CD14-positive monocyte (primary cell): Measurements from ENCODE around the gene STXBP2. TPM values are rescaled to one million over a fixed set of nuclear protein-coding genes. Genes with fewer than 3 reads are reported as not detected.

Experiments used
- DNase-seq, 3 donors: peaks; one replicate each; pipeline ENCODE4 v3.0.0-alpha.2; 2011 to 2022
- H2AFZ ChIP-seq: 2 replicates; pipeline ENCODE4 v1.6.0; 2012; ENCODE audit warnings: mild to moderate bottlenecking, low read depth, low read length, inconsistent platforms; ENCODE audit not compliant: insufficient read depth, poor library complexity, severe bottlenecking
- H3K27ac ChIP-seq, 2 donors: 1 replicate in 1 of 2; 2 replicates in 1 of 2; pipeline ENCODE4 v1.5.1; 2012 to 2013; ENCODE audit warnings: low read length in 2 of 2, control low read depth in 1 of 2, inconsistent platforms in 1 of 2, low read depth in 1 of 2, mild to moderate bottlenecking in 1 of 2
- H3K27me3 ChIP-seq, 2 donors: one replicate each; pipeline versions ENCODE4 v1.6.0 to v1.6.1; 2011 to 2013; ENCODE audit warnings: low read length in 2 of 2; ENCODE audit not compliant: control insufficient read depth in 2 of 2, insufficient read depth in 2 of 2
- H3K36me3 ChIP-seq, 2 donors: replicated peaks in 1 of 2; 1 replicate in 1 of 2; 2 replicates in 1 of 2; pipeline versions ENCODE4 v1.5.1 to v1.6.1; 2012 to 2013; ENCODE audit warnings: low read length in 2 of 2, control low read depth in 1 of 2, inconsistent platforms in 1 of 2, mild to moderate bottlenecking in 1 of 2; ENCODE audit not compliant: insufficient read depth in 2 of 2, control insufficient read depth in 1 of 2
- H3K4me1 ChIP-seq, 2 donors: 1 replicate in 1 of 2; 2 replicates in 1 of 2; pipeline versions ENCODE4 v1.5.1 to v1.6.1; 2012 to 2013; ENCODE audit warnings: low read length in 2 of 2, control low read depth in 1 of 2, inconsistent platforms in 1 of 2, mild to moderate bottlenecking in 1 of 2, moderate library complexity in 1 of 2; ENCODE audit not compliant: insufficient read depth in 2 of 2, control insufficient read depth in 1 of 2
- H3K4me2 ChIP-seq: replicated peaks from 2 replicates; pipeline ENCODE3; 2012; ENCODE audit warnings: low read length, moderate library complexity, mild to moderate bottlenecking; ENCODE audit not compliant: poor library complexity, severe bottlenecking; ENCODE audit errors: extremely low read depth
- H3K4me3 ChIP-seq, 3 experiments: fragments of 200-600 bp in 1 of 3; sonication (generic) in 1 of 3; replicated peaks in 1 of 3; 1 replicate in 2 of 3; 2 replicates in 1 of 3; pipeline ENCODE4 v1.5.1; 2011 to 2013; ENCODE audit warnings: low read length in 3 of 3, mild to moderate bottlenecking in 3 of 3, control low read depth in 2 of 3, low read depth in 2 of 3, inconsistent platforms in 1 of 3, moderate library complexity in 1 of 3
- H3K79me2 ChIP-seq: 2 replicates; pipeline ENCODE4 v1.6.0; 2012; ENCODE audit warnings: mild to moderate bottlenecking, control low read depth, inconsistent platforms, low read length, moderate library complexity; ENCODE audit not compliant: insufficient read depth
- H3K9ac ChIP-seq: 2 replicates; pipeline ENCODE4 v1.6.0; 2017; ENCODE audit warnings: low read length, mild to moderate bottlenecking; ENCODE audit not compliant: insufficient read depth, poor library complexity, severe bottlenecking
- H3K9me3 ChIP-seq, 2 donors: replicated peaks in 1 of 2; 1 replicate in 1 of 2; 2 replicates in 1 of 2; pipeline versions ENCODE4 v1.5.1 to v1.6.1; 2012 to 2013; ENCODE audit warnings: low read length in 2 of 2, control low read depth in 1 of 2; ENCODE audit not compliant: control insufficient read depth in 1 of 2, insufficient read depth in 1 of 2
- H4K20me1 ChIP-seq: 2 replicates; pipeline ENCODE4 v1.6.0; 2012; ENCODE audit warnings: mild to moderate bottlenecking, low read length, control low read depth, moderate library complexity; ENCODE audit not compliant: insufficient read depth
- H3K27ac Mint-ChIP-seq, 7 donors: one replicate each; pipeline ENCODE4 v1.8.0; 2020; ENCODE audit warnings: mild to moderate bottlenecking in 7 of 7, mixed read lengths in 7 of 7, moderate library complexity in 6 of 7, inconsistent platforms in 2 of 7
- H3K27me3 Mint-ChIP-seq, 3 donors: one replicate each; pipeline ENCODE4 v1.8.0; 2021 to 2022; ENCODE audit warnings: low read depth in 3 of 3, mild to moderate bottlenecking in 3 of 3, mixed read lengths in 3 of 3, moderate library complexity in 3 of 3, inconsistent platforms in 1 of 3
- H3K36me3 Mint-ChIP-seq, 2 donors: one replicate each; pipeline ENCODE4 v1.8.0; 2020; ENCODE audit warnings: mixed read lengths in 2 of 2, inconsistent platforms in 1 of 2, mild to moderate bottlenecking in 1 of 2
- H3K4me1 Mint-ChIP-seq: one replicate; pipeline ENCODE4 v1.8.0; 2020; ENCODE audit warnings: mild to moderate bottlenecking, mixed read lengths
- H3K4me3 Mint-ChIP-seq, 2 donors: one replicate each; pipeline ENCODE4 v1.8.0; 2020; ENCODE audit warnings: mild to moderate bottlenecking in 2 of 2, mixed read lengths in 2 of 2, moderate library complexity in 1 of 2
- H3K9me3 Mint-ChIP-seq, 7 donors: one replicate each; pipeline ENCODE4 v1.8.0; 2020 to 2022; ENCODE audit warnings: mixed read lengths in 7 of 7, mild to moderate bottlenecking in 6 of 7, moderate library complexity in 6 of 7, inconsistent platforms in 2 of 7
- CTCF ChIP-seq: fragments of 200-600 bp; IDR thresholded peaks from one replicate; pipeline ENCODE4 v1.8.0; 2022; ENCODE audit warnings: antibody characterized with exemption, mild to moderate bottlenecking
- whole genome bisulfite sequencing: methylation state at CpG from one replicate; pipeline ENCODE4 v1.1.5; 2013; ENCODE audit warnings: missing lambda C conversion rate; ENCODE audit not compliant: insufficient coverage; 5-methylcytosine and 5-hydroxymethylcytosine counted together
- intact Hi-C, 2 donors: fragments of 100-400 bp; cut with micrococcal nuclease; formaldehyde crosslinking; loops; one replicate each; pipeline versions ENCODE4 v1.15.0 to v1.15.1; 2023
- polyA plus RNA-seq, 3 donors: library from polyadenylated mRNA; depleted of rRNA in 1 of 3; unstranded in 2 of 3; stranded (reverse) in 1 of 3; fragments of 300-500 nt in 2 of 3; fragments of >200 nt in 1 of 3; fragmentation: Illumina TruSeq in 2 of 3; gene quantifications; 1 replicate in 2 of 3; 2 replicates in 1 of 3; pipeline ENCODE4 v1.2.3, GENCODE V29; 2012 to 2021

Gene STXBP2
- polyA plus RNA-seq, 3 donors: 249 to 846 (median 327) TPM

GRCh38 chr19:7596211-7596937, 40.5 kb upstream of the STXBP2 start:
- Histone ChIP-seq H2AFZ (no peak overlapping the region), H3K4me3 (peak overlapping the region in 1 of 3 experiments; percentile 14)
- H3K27me3 Mint-ChIP-seq: peaks cover 57 to 62% (median 62%) of the 10 kb centered on the region in 3 donors

GRCh38 chr19:7597689-7598088, 39.2 kb upstream of the STXBP2 start:
- H3K9ac ChIP-seq: no peak overlapping the region
- H3K4me1 Mint-ChIP-seq: peaks cover 6% of the 10 kb centered on the region
- H3K27ac ChIP-seq: no peak overlapping the region
- no peak for TF ChIP-seq CTCF
- H2AFZ ChIP-seq: no peak overlapping the region
- DNase-seq: no peak
- WGBS: 92% methylated on average over 6 of the region's 9 CpGs
- no peak overlapping the region for H3K4me3 ChIP-seq
- peaks cover 54 to 61% (median 60%) of the 10 kb centered on the region in 3 donors for H3K27me3 Mint-ChIP-seq
- peaks cover 0 to 2% of the 10 kb centered on the region in 2 donors for H3K36me3 Mint-ChIP-seq
- peaks cover 0 to 15% of the 10 kb centered on the region in 2 donors for H3K9me3 ChIP-seq
- no peaks in the 10 kb centered on the region for H4K20me1 ChIP-seq
- H3K79me2 ChIP-seq: no peaks in the 10 kb centered on the region
- no peaks in the 10 kb centered on the region for H3K36me3 ChIP-seq
- H3K27me3 ChIP-seq: peaks cover 33 to 49% of the 10 kb centered on the region in 2 donors
- H3K4me2 ChIP-seq: no peak overlapping the region
- peaks cover 0 to 23% (median 2%) of the 10 kb centered on the region in 7 donors for H3K9me3 Mint-ChIP-seq
- peaks cover 4 to 6% of the 10 kb centered on the region in 2 donors for H3K4me1 ChIP-seq
- intact Hi-C loops: no loop called here
- H3K27ac Mint-ChIP-seq: no peak overlapping the region
- H3K4me3 Mint-ChIP-seq: peak overlapping the region in 1 of 2 donors; percentile 72

More at GRCh38 chr19:7596211-7596937, 40.5 kb upstream of the STXBP2 start:
- peak overlapping the region; percentile 66 for H3K4me2 ChIP-seq
- WGBS: 4% methylated on average over 47 of the region's 70 CpGs
- DNase-seq: no peak
- H3K9me3 ChIP-seq: peaks cover 0 to 15% of the 10 kb centered on the region in 2 donors
- no peaks in the 10 kb centered on the region for H3K36me3 ChIP-seq
- no peaks in the 10 kb centered on the region for H3K79me2 ChIP-seq
- Mint-ChIP-seq H3K4me1 (peaks cover 6% of the 10 kb centered on the region), H3K36me3 (peaks cover 0 to 2% of the 10 kb centered on the region in 2 donors), H3K4me3 (peak overlapping the region; percentile 54 to 72), H3K27ac (no peak overlapping the region), H3K9me3 (peaks cover 0 to 23% (median 2%) of the 10 kb centered on the region in 7 donors)
- H4K20me1 ChIP-seq: no peaks in the 10 kb centered on the region
- intact Hi-C loops: no loop called here
- peaks cover 4 to 6% of the 10 kb centered on the region in 2 donors for H3K4me1 ChIP-seq
- no peak for TF ChIP-seq CTCF
- H3K27me3 ChIP-seq: peaks cover 33 to 51% of the 10 kb centered on the region in 2 donors
- no peak overlapping the region for H3K27ac ChIP-seq
- no peak overlapping the region for H3K9ac ChIP-seq
